Right lobe of liver (tissue), 4 donors: Measurements from ENCODE around the gene POM121.
"Not testable (repeated sequence)": the region's sequence is repeated elsewhere in the genome, so short reads cannot be mapped to it uniquely, and the experiment has no call there.

Experiments used
- POLR2A ChIP-seq: fragments of 450-650 bp; IDR thresholded peaks from one replicate; pipeline ENCODE4 v1.6.1; 2017; ENCODE audit warnings: antibody characterized with exemption, mild to moderate bottlenecking
- TF ChIP-seq, protein P1 (sequence below), 4 donors: fragments of 200-600 bp in 3 of 4; fragments of 450-650 bp in 1 of 4; IDR thresholded peaks; one replicate each; pipeline versions ENCODE4 v1.5.1 to v1.8.0; 2016 to 2022; ENCODE audit warnings: antibody characterized with exemption in 4 of 4, mild to moderate bottlenecking in 2 of 4
- donor health status: DM: no; HTN: no; CAD: no.
- donor health status: DM: no; HTN: no; CAD: no.
- donor health status: DM: no; HTN: yes; CAD: no.

DNA sequence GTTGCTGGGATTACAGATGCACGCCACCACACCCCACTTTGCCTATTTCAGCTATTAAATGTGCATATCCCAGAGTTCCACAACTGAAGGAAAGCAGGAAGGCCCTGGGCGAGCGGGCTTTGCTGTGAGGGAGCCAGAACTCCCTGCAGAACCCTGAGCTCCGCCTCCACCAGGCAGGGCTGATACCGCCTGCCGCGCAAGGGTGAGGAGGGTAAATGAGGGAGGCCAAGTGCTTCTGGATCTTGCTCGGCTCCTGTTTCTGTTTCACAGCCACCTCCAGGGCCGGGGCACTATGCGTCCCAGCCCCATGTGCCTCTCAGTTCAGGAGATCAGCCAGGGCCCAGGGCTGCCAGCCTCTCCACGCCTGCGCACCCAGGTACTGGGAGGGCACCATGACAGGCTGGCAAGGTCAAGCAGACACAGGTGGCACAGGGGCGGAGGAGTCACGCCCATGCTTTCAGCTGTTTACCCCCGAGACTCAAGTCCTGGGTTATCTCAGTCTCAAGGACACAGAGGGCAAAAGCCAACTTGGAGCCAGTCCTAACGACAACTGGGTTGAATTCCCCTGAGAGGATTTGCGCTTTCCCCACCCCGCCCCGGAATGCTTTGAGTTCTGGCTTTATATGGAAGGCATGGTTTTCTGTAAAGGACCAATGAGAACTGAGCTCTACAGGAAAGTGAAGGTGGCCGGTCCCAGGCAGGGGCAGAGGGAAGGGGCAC lies 35.9 kb downstream of the POM121 start:
- not testable (repeated sequence) for TF ChIP-seq POLR2A
- TF ChIP-seq, protein P1, sequence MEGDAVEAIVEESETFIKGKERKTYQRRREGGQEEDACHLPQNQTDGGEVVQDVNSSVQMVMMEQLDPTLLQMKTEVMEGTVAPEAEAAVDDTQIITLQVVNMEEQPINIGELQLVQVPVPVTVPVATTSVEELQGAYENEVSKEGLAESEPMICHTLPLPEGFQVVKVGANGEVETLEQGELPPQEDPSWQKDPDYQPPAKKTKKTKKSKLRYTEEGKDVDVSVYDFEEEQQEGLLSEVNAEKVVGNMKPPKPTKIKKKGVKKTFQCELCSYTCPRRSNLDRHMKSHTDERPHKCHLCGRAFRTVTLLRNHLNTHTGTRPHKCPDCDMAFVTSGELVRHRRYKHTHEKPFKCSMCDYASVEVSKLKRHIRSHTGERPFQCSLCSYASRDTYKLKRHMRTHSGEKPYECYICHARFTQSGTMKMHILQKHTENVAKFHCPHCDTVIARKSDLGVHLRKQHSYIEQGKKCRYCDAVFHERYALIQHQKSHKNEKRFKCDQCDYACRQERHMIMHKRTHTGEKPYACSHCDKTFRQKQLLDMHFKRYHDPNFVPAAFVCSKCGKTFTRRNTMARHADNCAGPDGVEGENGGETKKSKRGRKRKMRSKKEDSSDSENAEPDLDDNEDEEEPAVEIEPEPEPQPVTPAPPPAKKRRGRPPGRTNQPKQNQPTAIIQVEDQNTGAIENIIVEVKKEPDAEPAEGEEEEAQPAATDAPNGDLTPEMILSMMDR (IDR thresholded peaks at IDR 0.05) = not testable (repeated sequence)
